NCI-H128 (cell line): ENCODE data around the gene MXD4.
A peak's percentile ranks its signal among the peaks of the same experiment; 100 is the strongest.

ENCODE experiments used
- DNase-seq: peaks from one replicate; lab custom pipeline; 2025; ENCODE audit not compliant: unreplicated experiment; lab: John Stamatoyannopoulos, UW

MXD4 gene

DNA sequence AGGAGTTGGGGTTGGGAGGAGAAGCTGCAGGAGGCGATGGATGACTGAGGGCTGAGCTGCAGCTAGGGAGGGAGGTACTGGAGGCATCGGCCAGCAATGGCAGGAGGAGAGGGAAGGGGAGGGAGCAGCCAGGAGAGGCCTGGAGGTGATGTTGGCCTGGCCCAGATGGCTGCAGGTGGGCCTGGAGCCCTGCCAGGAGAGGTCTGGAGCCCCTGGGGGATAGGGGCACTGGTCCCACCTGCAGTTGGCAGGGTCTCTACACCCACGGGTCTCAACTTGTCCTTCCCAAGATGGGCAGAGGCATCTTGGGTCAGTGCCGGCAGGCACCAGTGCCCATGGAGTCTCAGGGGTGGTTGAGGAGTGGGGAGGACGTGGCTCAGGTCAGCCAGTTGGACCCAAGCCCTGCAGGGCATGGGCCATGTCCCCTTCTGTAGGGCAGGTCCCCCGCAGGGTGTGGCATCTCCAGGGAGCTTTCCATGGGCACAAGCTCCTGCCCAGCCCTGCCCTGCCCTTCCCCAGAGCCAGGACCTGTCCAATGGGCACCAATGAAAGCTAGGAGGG, 2.7 kb upstream of the MXD4 start:
- DNase-seq: no peak

DNA sequence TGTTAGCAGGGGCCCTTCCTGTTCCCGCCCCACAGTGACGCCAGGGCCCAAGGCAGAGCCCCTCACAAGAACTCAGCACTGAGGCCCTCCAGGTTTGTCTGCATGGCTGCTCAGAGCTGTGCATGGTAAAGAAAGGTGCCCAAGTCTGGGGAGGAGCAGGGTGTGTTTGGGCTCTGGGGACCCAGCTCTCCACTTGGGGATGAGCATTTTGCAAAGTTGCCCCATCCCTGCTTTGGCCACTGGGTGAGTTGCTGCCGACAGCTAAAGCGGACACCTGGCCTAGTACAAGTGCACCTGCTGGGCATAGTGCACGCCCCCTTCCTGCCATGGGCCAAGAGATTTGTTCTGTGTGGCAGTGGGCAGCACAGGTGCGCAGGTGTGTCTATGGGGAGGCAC, 2.0 kb upstream of the MXD4 start:
- DNase-seq: no peak

DNA sequence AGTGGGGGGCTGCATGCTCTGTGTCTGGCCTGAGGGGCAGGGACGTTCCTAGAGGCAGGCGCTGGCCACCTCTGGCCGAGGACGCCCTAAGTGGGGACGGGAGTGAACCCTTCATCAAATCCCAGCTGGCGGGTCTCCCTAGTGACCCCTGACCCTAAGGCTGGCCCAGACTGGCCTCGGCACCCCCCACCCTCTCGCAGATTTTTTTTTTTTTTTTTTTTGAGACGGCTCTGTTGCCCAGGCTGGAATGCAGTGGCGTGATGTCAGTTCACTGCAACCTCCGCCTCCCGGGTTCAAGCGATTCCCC, 988 bp upstream of the MXD4 start:
- no peak for DNase-seq

GRCh38 chr4:2262145-2262943, 435 bp upstream of the MXD4 start:
- DNase-seq: peak; percentile 89

- DNase-seq: no peak
These were observed 628 bp downstream of the MXD4 start for GRCh38 chr4:2261110-2261852.

GRCh38 chr4:2260344-2261109, 1.4 kb downstream of the MXD4 start:
- no peak for DNase-seq

- DNase-seq: no peak
These were observed 2.2 kb downstream of the MXD4 start for GRCh38 chr4:2259541-2260343.

DNA sequence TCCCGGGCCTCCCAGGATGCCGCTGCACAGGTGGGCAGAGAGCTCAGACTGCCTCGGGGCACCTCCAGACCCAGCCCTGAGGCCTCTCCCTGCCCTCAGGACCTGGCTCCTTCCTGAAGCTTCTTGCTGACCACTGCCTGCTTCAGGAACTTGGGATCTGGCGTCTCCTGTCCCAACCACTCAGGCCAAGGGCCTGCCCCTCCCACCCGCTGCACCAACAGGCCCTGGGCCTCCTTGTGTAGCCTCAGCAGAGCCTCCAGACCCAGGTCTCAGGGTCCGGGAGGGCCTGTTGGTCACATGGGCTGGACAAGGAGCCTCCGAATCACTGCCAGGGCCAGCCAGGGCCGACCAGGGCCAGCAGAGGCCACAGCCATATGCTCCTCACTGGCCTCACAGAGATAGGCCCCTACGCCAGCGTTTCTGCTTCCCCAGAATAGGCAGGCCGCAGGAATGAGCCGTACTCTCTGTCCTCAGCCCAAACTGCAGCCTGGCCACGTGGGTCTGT, 2.8 kb downstream of the MXD4 start:
- DNase-seq: no peak

GRCh38 chr4:2258091-2259035, 3.5 kb downstream of the MXD4 start:
- DNase-seq: no peak

DNA sequence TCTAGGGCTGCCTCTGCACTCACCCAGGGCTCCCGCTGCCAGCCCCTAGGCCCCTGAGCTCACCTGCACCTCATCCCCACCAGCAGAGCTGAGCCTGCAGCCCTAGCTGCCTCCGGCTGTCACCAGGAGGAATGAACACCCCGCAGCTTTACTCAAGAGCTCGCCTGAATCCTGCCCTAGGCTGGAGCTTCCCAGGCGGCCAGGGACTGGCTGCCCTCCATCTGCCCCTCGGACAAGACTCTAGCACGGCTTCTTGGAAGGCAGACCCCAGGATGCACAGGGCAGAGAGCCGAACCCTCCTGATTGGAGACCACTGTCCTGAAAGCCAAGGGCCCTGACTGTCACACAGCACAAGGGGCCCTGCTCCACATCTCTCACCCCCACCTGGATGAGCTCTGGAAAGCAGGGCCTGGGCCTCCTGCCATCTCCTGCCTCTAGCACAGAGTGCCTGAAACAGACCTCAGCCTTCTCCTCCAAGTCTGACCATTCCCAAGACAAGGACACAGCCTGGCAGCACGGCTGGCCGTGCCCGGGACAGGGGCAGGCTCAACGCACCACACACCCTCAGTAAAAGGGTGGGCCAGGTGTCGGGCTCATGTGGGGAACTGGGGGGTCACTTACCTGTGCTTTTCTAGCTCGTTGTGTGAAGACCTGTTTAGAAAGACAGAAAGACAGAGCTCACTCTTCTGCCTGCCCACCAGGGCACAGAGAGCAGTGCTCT, 4.4 kb downstream of the MXD4 start:
- no peak for DNase-seq

- no peak for DNase-seq
These were observed 5.1 kb downstream of the MXD4 start for GRCh38 chr4:2256781-2257191.

DNA sequence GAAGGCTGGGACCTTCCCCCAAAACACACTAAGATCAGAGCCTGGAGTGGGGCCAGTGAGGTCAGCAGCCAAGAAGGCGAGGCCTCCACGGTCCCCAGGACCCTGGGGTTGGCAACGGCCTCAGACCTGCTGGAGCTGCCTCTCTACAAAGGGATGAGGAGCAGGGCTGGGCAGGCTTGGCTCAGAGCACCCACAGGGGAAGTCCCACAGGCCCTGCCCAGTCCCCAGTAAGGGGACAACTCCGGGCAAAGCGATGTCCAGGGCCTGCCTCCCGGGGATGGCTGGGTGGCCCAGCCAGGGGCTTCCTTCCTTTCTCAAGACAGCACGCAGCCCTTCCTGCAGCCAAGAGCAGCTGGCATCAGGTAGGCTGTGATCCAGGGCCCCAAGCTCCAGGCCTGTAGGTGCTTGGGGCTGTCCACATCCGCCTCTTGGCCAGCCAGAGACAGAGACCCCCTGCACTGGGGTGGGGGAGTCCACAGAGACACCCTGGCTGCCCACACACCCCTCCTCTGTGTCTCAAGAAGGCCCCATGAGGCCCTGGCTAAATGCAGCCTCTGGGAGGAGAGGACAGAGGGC, 5.7 kb downstream of the MXD4 start:
- DNase-seq: no peak

DNA sequence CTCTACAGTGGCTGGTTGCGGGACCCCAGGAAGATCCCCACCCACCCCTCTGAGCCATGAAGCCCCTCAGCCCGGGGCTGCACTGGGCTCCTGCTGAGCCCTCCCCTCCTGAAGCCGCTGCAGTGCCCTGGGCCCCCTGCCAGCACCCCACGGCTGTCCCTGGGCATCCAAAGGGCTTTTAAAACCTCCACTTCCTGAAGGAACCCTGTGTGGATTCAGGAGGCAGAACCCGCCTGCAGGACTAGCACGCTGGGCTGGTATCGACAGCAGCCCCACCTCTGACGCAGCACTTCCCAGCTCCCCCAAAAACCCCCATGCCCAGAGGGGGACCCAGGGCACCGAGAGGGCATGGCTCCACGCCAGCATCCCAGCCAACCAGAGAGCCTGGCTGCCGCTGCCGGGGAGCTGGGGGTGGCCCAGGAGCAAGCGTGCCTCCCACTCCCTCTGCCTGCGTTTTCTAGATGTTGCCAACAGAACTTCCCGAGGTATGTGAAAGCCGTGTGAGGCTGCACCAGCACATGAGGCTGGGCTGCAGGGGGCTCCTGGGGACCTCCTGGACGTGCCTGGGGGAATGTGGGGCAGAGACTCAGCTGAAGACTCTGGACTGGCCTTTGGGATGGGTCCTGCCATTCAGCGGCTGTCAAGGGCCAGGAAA, 6.3 kb downstream of the MXD4 start:
- no peak for DNase-seq

- DNase-seq: no peak
These were observed 7.0 kb downstream of the MXD4 start for GRCh38 chr4:2254665-2255500.

GRCh38 chr4:2253160-2254084, 8.5 kb downstream of the MXD4 start:
- DNase-seq: no peak

DNA sequence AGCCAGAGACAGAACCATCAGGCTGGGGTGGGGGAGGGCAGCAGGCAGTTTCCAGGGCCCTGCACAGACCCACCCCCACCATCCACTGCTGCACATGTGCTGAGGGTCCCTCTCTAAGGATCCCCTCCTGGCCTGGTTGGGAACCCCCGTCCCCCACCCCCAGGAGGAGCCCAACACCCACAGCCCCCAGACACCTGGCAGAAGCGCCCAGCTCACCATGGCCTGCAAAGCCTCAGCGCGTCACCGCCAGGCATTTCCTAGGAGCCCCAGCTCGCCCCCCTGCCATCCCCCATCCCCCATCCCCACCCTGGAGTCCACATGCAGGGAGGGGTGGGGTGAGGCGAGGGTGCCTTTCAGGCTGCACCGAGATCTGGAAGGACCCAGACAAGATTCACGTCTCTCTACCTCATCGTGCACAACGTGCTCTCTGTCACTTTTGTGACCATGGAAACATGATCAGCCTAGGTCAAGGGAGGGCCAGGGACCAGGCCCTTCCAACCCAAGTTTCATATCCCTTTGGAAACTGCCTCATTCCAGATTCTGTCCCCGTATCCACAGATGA, 9.3 kb downstream of the MXD4 start:
- no peak for DNase-seq
